NT2/D1 (cell line): ENCODE results near the gene PPIF.

Experiments used
- DNase-seq: peaks from one replicate; pipeline ENCODE4 v3.0.0-alpha.2; 2011; ENCODE audit warnings: low read depth, low spot score
- H3K27me3 ChIP-seq: 2 replicates; pipeline ENCODE4 v1.6.0; 2011; ENCODE audit warnings: mild to moderate bottlenecking; ENCODE audit not compliant: insufficient read length, insufficient read depth
- H3K36me3 ChIP-seq: 2 replicates; pipeline ENCODE4 v1.6.1; 2011; ENCODE audit warnings: mild to moderate bottlenecking, low read length, mixed read lengths; ENCODE audit not compliant: insufficient read depth, insufficient read length
- H3K4me1 ChIP-seq: 2 replicates; pipeline ENCODE4 v1.5.1; 2011; ENCODE audit not compliant: insufficient read depth, insufficient read length
- H3K4me3 ChIP-seq: 2 replicates; pipeline ENCODE4 v1.5.1; 2011; ENCODE audit warnings: low read depth; ENCODE audit not compliant: insufficient read length
- H3K9ac ChIP-seq: 2 replicates; pipeline ENCODE4 v1.6.0; 2011; ENCODE audit warnings: low read depth; ENCODE audit not compliant: insufficient read length
- H3K9me3 ChIP-seq: 2 replicates; pipeline ENCODE4 v1.5.1; 2011; ENCODE audit warnings: mild to moderate bottlenecking, low read length; ENCODE audit not compliant: insufficient read depth
- SUZ12 ChIP-seq: IDR thresholded peaks from 2 replicates; pipeline ENCODE4 v1.6.1; 2011; ENCODE audit not compliant: insufficient read length, insufficient read depth; ENCODE audit errors: extremely low read depth
- YY1 ChIP-seq: IDR thresholded peaks from 2 replicates; pipeline ENCODE4 v1.6.1; 2011; ENCODE audit not compliant: insufficient read length, insufficient read depth
- ZNF274 ChIP-seq: IDR thresholded peaks from 2 replicates; pipeline ENCODE4 v1.6.1; 2011; ENCODE audit warnings: mild to moderate bottlenecking, low read depth, low read length

The PPIF gene

GRCh38 chr10:79351332-79351731 is 4.1 kb downstream of the PPIF start:
- no peak for DNase-seq
- TF ChIP-seq SUZ12 (no peak), YY1 (no peak)
- H3K36me3 ChIP-seq = peaks cover 71% of the 10 kb centered on the region

GRCh38 chr10:79352035-79352877 is 5.0 kb downstream of the PPIF start:
- Histone ChIP-seq H3K4me1 (peaks cover 5% of the 10 kb centered on the region), H3K27me3 (no peaks in the 10 kb centered on the region), H3K9me3 (no peaks in the 10 kb centered on the region), H3K9ac (no peak overlapping the region), H3K36me3 (peaks cover 71% of the 10 kb centered on the region), H3K4me3 (no peak overlapping the region)
- TF ChIP-seq YY1 (no peak), SUZ12 (no peak), ZNF274 (no peak)
- DNase-seq = no peak

More at GRCh38 chr10:79351332-79351731, 4.1 kb downstream of the PPIF start:
- Histone ChIP-seq H3K9ac (no peak overlapping the region), H3K4me3 (no peak overlapping the region), H3K27me3 (no peaks in the 10 kb centered on the region), H3K4me1 (peaks cover 9% of the 10 kb centered on the region), H3K9me3 (no peaks in the 10 kb centered on the region)

GRCh38 chr10:79353000-79353406 is 5.7 kb downstream of the PPIF start:
- TF ChIP-seq SUZ12 (no peak), YY1 (no peak), ZNF274 (no peak)
- peaks cover 5% of the 10 kb centered on the region for H3K4me1 ChIP-seq
- H3K4me3 ChIP-seq = no peak overlapping the region
- H3K9me3 ChIP-seq = no peaks in the 10 kb centered on the region
- no peak overlapping the region for H3K9ac ChIP-seq
- peaks cover 71% of the 10 kb centered on the region for H3K36me3 ChIP-seq
- H3K27me3 ChIP-seq = no peaks in the 10 kb centered on the region
- no peak for DNase-seq

GRCh38 chr10:79353726-79354125 is 6.5 kb downstream of the PPIF start:
- Histone ChIP-seq H3K9ac (no peak overlapping the region), H3K27me3 (no peaks in the 10 kb centered on the region), H3K36me3 (peaks cover 67% of the 10 kb centered on the region), H3K4me3 (no peak overlapping the region), H3K4me1 (peaks cover 3% of the 10 kb centered on the region), H3K9me3 (no peaks in the 10 kb centered on the region)
- TF ChIP-seq SUZ12 (no peak), YY1 (no peak), ZNF274 (no peak)
- no peak for DNase-seq

GRCh38 chr10:79354141-79354540 is 6.9 kb downstream of the PPIF start:
- Histone ChIP-seq H3K27me3 (no peaks in the 10 kb centered on the region), H3K4me3 (no peak overlapping the region), H3K4me1 (peaks cover 3% of the 10 kb centered on the region), H3K9me3 (no peaks in the 10 kb centered on the region), H3K36me3 (peaks cover 63% of the 10 kb centered on the region), H3K9ac (no peak overlapping the region)
- TF ChIP-seq YY1 = no peak
- TF ChIP-seq SUZ12 = no peak
- TF ChIP-seq ZNF274 = no peak
- DNase-seq = no peak

GRCh38 chr10:79354615-79355014 is 7.3 kb downstream of the PPIF start:
- H3K36me3 ChIP-seq = peaks cover 58% of the 10 kb centered on the region

GRCh38 chr10:79355420-79356017 is 8.2 kb downstream of the PPIF start:
- Histone ChIP-seq H3K4me1 (peaks cover 3% of the 10 kb centered on the region), H3K9me3 (no peaks in the 10 kb centered on the region), H3K9ac (no peak overlapping the region), H3K27me3 (no peaks in the 10 kb centered on the region), H3K36me3 (peaks cover 49% of the 10 kb centered on the region), H3K4me3 (no peak overlapping the region)
- no peak for DNase-seq
- TF ChIP-seq YY1 = no peak
- TF ChIP-seq SUZ12 = no peak
- no peak for TF ChIP-seq ZNF274

More at GRCh38 chr10:79354615-79355014, 7.3 kb downstream of the PPIF start:
- Histone ChIP-seq H3K4me3 (no peak overlapping the region), H3K9ac (no peak overlapping the region), H3K9me3 (no peaks in the 10 kb centered on the region), H3K4me1 (peaks cover 3% of the 10 kb centered on the region), H3K27me3 (no peaks in the 10 kb centered on the region)
- TF ChIP-seq YY1 = no peak
- no peak for TF ChIP-seq SUZ12
- TF ChIP-seq ZNF274 = no peak
- DNase-seq = no peak
